ENCODE results near the gene RCAN2.
"Not testable (repeated sequence)": the region's sequence is repeated elsewhere in the genome, so short reads cannot be mapped to it uniquely, and the experiment has no call there.

The RCAN2 gene

DNA sequence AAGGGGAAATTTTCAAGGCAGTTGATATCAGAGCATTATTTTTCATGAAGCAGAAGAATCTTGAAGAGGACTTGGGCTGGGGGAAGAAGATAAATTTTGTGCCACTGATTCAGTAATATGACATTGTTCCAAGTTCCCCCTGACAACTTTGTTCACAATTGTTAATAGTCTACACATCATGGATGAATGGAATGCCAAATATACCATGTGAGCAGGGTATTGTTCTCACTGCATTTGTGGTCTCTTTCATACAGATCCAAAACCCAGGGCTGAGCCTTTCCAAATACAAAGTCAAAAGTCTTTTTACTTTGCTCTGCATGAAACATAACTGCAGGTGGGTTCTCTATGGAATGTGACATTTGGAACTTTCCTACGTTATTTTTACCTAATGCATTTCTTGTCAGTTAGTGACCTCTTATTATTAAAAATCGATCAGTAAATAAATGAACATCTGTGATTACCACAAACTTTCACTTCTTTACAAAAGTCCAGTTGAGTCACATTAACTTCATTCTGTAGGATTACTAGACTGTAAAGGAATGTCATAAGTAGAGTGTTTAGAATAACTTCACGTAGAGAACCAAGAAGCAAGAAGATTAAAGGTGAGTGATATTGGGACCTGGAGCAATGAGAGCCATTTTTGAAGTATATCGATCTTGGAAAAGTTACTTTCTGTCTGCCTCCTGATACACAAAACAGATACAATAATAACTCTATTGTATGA, 100.9 kb downstream of the RCAN2 start:
- DNase-seq (ENCODE audit: low read depth in 2 of 2): no peak

DNA sequence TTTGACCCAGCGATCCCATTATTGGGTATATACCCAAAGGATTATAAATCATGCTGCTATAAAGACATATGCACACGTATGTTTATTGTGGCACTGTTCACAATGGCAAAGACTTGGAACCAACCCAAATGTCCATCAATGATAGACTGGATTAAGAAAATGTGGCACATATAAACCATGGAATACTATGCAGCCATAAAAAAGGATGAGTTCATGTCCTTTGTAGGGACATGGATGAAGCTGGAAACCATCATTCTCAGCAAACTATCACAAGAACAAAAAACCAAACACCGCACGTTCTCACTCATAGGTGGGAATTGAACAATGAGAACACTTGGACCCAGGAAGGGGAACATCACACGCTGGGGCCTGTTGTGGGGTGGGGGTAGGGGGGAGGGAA, 103.5 kb downstream of the RCAN2 start:
- DNase-seq (ENCODE audit: low read depth in 2 of 2): not testable (repeated sequence)

DNA sequence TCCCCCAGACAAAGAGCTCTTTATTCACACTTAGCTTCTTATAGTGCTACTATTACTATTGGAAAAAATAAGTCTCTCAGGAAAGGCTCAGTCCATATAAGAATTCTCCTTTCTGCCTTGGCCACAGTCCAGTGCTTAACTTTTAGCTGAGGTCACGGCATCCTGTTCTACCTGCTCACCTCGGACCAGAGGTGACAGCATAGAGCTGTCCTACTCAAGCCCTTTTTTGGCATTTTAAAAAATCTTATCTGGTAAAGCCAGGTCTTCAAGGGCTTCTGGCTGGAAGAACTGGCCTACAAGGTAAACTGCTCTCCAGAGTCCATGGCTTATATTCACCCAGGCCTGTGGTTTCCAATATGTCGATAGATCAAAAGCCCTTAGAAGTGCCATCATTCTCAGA, 109.7 kb downstream of the RCAN2 start:
- DNase-seq (ENCODE audit: low read depth in 2 of 2): no peak

DNA sequence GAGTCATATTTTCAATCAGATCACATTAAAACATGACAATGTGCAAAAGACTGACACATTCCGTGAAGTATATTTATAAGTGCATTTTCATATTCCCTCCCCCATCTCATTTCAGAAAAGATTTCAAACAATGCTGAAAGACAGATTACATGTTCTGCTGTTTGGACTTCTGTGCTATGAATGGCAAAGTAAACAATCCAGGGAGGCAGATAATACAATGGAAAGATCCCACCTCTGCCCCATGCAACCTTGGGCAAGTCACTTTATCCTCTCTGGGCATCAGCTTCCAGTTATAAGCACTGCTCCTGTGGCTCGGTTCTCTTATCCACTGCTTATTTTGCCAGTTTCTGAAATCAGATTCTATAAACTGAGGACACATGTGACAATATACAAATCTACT, 110.2 kb downstream of the RCAN2 start:
- no peak for DNase-seq (ENCODE audit: low read depth in 2 of 2)

DNA sequence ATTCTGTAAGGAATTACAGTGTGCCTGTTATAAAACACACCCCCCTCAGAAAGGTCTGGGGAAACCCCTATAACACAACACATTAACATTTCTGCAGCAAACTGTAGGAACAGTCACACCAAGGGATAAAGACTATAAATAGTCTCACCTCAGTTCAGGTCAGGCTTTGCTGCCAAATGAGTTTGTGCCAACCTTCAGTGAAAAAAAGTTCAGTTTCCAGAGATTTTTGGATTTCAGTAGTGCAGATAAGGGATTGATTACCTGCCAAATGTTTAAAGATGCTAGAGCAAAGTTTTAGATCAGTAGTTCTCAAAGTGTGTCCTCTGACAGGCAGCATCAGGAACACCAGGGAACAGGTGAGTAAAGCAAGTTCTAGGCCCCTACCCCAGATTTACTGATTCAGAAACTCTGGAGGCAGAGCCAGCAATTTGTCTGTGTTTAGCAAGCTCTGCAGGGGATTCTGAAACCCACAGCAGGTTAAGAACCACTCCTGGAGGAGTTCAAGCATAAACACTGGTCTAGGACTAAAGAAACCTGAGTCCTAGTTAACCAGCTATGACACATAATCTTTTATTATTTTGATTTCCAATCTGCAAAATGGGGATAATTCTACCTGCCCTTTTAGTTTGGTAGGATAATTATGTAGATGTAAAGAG, 111.0 kb downstream of the RCAN2 start:
- no peak for DNase-seq (ENCODE audit: low read depth in 2 of 2)

DNA sequence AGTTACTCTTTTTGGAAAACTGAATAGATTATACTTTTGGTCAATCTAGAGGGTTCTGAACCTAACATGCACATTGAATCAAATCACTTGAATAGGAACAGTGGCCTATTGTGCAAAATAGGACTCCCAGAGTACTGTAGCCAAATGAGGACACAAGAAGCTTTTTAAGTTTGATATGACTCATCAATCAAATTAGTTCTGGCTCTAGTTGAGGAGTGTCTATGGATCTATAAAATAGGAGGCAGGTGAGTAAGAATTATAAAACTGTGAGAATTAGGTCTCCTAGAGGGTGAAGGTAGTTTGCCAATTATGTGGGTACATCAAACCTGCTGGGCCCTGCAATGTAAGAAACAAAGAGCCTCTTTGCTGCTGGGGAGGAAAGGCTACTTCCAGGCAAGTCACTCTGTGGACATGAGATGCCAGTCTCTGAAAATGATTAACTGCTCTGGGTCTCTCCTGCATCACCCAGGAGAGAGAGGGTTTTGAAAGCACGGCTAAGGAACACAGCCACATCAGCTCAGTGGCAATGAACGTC, 112.3 kb downstream of the RCAN2 start:
- DNase-seq (ENCODE audit: low read depth in 2 of 2): no peak

DNA sequence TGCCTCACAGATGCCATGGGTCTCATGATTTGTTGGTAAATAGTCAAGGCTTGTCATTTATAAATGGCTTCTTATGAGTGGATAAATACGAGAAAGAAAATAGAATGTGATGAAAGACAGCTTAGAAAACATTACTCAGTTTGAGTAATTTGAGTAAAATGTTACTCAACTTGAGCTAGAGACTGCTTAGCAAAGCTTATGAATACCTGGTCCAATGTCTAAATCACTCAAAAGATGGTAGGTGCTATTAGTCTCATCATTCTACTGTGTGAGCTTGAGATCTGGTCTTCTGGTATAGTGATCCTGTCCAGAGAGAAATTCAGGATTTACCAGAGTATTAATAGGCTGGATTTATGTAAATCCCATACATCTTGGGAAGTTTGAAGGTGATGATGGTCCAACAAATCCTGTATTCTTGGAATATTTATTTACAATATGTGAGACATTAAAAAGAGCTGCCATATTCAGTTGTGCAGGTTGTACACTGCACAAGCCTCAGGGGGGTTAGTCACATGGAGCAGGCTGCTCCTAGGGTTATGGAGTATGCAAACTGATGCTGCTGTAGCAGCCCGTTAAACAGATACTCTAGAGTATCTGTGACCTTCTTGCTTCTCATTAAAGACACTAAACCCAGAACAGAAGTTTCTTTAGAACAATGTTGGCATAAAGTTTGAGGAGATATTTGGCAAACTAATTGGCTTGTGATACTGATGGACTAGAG, 112.9 kb downstream of the RCAN2 start:
- no peak for DNase-seq (ENCODE audit: low read depth in 2 of 2)

DNA sequence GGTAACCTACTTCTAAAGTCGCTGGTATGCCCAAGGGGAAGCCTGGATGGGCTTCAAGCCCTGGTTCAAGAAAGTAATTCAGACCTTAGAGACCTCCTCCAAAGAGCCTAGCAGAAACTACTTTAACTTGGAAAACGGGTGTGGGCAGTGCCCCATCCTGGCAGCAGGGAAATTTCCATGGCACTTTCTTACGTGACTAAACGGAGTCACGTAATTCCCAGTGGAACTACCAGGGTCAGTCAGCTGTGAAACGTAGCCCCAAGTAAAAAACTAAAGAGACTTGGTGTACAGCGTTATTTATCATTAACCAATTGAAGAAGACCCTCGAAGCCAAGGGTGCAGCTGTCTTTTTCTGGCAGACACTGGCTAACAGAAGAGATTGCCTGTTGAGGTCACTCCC, 114.0 kb downstream of the RCAN2 start:
- DNase-seq (ENCODE audit: low read depth in 2 of 2): no peak

DNA sequence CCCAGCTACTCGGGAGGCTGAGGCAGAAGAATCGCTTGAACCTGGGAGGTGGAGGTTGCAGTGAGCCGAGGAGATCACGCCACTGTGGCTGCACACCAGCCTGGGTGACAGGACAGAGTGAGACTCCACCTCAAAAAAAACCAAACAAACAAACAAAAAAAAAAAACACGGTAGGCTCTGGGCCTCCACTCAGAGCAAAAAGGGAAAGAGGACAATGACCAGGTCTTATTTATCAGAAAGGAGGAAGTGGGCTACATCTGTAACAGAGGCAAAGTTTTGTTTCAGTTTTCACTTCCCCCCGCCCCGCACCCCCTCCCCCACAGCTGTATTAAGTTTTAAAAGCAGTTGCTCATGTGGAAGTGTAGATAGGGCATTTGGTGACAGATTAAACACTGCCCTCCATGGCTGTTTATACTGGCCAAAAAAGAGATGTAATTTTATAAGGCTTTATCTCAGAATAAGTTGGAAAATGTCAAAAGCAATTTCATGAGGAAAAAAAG, 114.6 kb downstream of the RCAN2 start:
- no peak for DNase-seq (ENCODE audit: low read depth in 2 of 2)

DNA sequence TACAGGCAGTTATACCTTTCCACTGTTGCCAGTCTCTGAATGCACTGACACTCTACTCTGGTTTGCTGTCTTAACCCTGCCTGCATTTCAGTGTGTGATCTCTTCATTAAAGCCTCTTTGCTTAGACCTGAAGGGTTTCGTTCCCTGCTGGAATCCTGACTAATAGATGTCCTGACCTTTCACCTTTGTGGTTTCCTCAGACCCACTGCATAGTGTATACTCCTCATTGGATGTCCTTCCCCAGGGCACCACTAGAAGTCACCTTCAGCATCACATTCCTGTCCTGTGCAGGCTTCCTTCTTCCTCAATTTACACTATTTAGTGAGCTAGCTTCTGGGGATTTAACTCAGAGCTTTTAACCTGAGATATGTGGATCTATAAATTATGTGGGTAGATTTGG, 120.6 kb downstream of the RCAN2 start:
- no peak for DNase-seq (ENCODE audit: low read depth in 2 of 2)

DNA sequence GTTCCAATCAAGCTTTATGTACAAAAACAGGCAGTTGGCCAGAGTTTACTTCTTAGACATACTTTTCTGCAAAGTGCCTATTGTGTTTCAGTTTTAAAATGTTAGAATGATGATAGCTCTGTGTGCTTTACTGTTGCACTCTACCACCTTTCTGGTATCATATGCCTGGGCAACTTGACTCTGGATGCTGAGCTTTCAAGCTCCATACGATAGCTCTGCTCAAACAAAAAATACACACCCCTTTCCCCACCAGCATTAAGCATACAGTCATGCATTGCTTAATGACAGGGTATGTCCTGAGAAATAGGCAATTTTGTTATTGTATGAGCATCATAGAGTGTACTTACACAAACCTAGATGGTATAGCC, 123.1 kb downstream of the RCAN2 start:
- no peak for DNase-seq (ENCODE audit: low read depth in 2 of 2)

DNA sequence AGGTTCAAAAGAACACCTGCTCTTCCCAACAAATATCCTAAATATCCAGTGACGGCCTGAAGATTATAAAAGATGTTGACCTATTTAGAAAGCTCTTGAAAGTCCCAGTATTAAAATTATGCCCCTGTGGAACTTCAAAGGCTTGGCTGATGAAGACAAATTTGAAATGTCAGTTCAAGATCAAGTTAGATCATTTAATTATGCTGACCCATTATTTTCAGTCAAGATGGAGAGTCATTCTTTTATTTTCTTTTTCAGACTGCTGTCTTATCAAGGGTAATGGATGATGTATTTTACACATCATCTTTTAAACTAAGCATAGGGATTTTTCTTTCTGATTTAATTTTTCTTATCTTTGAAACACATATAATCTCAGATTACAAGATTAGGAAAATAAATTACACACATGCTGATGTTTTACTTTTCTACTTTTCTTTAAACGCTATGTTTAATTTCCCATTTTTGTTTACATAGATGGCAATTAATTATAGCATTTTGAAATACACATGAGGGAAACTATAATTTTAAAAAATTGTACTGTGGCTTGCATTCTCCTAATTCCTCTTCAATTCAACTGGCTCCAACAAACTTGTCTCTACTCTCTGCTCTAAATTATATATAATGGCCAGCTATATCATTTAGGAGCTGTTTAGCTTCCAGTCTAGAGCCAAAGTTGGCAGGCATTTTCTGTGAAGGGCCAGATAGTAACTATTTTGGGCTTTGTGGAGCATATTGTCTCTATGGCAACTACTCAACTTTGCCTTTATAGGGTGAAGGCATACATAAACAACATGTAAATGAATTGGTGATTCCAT, 123.7 kb downstream of the RCAN2 start:
- DNase-seq (ENCODE audit: low read depth in 2 of 2): no peak

DNA sequence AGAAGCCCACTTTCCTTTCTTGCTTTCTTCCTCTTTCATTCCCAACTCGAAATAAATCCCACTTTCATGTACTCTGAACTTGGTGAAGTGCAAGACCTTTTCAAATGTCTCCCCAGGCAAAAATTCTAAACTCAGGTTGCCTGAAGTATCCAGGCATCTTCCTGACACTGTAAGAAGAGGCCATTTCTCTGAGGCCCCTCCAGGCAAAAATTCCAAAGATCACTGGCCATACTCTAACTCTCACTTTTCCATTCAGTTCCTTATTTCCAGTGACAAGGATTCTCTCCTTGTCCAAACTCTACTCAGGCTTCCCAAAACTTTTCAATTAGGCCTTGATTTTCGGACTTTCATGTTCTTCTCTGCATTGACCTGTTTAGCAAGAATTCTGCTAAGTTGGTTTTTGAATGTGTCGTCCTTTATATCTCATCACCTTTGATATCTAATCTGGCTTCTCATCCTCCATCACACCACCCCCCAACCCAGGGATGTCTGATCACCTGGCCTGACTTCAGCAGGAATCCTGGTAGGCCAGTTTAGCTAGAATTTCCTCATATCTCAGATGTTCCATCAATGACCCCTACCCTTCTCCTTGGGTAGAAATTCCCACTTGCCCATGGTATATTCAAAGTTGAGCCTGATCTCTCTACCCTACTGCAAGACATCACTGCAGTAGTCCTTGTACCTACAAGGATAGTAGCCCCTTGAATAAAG, 124.9 kb downstream of the RCAN2 start:
- no peak for DNase-seq (ENCODE audit: low read depth in 2 of 2)

DNA sequence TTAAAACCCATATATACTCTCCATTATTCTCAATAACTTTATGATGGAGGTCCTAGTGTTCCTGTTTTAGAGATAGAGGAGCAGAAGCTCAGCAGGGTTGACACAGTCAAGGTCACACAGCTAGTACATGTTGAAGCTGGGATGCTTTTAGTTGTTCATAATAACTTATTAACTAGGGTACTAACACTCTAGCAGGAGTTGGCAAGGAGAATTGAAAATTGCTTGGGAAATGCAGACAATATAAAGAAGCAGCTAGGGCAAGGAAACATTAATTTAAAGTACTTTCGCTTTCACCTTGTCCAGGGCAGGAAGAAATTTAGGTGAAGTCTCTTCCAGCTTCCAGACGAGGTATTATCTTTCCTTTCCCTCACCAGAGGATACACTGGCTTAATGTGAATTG, 133.7 kb downstream of the RCAN2 start:
- DNase-seq (ENCODE audit: low read depth in 2 of 2): no peak

DNA sequence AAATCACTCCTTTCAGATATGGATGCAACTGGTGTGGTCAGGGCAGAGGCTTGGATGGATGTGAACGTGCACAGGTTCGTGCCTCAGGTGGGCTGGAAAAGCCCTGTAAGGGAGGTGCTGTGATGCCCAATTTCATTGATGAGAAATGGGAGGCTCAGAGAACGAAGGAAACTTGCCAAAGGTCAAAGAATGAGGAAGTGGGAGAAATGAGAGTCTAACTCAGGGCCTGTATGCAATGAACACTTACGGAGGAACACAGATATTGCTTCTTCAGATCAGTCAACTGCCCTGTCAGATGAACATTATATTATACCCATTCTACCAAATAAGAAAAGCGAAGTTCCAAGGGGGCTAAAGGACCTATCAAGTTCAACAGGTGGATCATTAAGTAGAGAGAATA, 134.7 kb downstream of the RCAN2 start:
- no peak for DNase-seq (ENCODE audit: low read depth in 2 of 2)

DNA sequence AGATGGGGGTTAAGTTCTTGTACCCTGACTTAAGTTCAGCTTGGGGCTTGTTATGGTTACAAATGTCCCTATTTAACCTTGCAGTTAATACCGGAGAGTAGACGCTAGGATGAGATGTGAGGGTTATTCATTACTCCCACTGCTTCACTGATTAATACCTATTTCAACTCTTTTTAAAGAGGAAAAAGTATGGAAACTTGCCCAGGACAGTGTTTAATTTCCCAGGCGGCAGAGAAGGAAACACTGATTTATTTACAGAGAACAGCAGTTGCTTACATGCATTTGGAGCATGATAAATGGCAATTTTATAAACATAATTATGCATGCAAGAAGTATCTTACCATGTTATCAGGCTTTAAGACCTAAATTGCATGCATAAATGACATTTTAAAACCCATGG, 137.7 kb downstream of the RCAN2 start:
- no peak for DNase-seq (ENCODE audit: low read depth in 2 of 2)

DNA sequence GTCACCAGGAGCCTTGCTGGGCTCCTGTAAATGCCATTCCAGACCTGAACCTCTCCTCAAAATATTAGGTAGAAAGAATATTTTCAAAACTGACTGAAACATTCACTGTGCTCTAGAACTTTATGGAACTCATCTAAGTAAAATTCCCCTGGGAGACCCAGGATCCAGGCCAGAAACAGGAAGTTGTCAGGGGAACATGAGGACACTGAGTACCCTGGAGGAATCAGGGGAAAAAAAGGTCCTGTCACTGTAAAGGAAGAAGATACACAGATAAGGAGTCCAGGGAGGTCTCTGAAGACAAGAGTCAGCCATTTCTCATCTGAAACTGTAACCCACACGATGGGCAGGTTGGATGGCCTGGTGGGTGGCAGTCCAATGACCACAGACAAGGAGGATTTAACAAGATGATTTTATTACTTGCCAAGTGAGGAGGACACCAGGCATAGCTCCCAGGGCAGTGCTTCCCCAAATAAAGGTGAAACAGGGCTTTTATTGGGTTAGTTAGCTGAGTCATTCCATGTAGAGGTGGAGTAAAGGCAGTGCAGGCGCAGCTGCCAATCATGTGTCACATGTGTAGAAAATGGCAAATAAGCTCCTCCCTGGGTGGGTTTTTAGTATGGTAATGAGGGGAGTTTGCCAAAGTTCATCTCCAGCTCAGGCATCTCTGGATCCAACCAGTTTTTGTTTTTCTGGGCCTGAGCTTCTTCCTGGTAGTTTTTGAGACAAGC, 138.5 kb downstream of the RCAN2 start:
- DNase-seq (ENCODE audit: low read depth in 2 of 2): no peak

DNA sequence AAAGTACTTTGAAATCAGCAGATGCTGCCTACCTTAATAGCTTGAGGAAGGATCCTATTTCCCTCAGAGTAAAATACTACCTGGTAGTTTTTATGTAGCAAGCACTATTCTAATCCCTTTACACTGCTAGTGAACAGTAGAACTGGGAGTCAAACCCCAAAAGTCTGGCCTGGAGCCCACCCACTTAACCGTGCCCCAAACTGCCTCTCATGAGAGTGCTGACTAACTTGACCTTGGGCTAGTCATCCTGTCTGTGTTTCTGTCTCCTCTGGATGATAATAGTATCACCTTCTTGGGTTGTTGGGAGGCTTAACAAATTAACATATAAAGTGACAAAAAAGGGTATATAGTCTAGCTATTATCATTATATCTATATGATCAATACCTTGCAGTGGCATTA, 140.5 kb downstream of the RCAN2 start:
- no peak for DNase-seq (ENCODE audit: low read depth in 2 of 2)

DNA sequence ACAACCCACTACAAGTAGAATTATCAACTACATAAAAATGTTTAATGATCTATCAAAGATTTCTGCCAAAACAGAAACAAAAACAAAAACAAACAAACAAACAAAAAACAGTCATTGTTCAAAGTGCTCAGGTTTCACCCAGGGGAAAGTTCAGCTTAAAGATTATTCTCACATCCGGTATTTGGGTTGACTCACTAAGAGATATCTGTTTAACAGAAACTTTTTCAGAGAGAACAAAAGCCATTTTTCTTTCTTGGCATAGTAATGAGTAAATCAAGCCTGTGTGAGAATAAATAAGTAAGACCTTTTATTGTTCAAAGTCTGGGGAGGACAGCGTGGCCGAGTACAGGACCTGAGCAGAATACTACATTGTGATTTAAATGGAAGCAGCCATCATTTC, 143.6 kb downstream of the RCAN2 start:
- no peak for DNase-seq (ENCODE audit: low read depth in 2 of 2)

DNA sequence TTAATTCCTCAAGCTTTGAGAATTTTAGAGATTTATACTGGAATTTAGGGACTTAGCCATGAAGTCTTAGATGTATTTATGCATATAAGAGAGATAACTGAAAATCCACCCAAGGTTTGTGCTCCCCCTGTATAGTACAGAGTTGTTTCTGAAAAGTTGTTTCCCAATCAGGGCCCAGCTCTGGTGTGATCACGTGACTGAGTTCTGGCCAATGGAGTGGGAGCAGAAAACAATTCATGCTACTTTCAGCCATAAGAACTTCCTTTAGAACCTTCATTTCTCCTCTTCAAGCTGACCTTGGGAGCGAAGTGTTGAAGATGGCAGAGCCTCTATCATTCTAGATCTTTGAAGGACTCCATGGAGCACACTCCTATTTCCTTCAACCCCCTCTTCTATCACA, 151.0 kb downstream of the RCAN2 start:
- DNase-seq (ENCODE audit: low read depth in 2 of 2): no peak

DNA sequence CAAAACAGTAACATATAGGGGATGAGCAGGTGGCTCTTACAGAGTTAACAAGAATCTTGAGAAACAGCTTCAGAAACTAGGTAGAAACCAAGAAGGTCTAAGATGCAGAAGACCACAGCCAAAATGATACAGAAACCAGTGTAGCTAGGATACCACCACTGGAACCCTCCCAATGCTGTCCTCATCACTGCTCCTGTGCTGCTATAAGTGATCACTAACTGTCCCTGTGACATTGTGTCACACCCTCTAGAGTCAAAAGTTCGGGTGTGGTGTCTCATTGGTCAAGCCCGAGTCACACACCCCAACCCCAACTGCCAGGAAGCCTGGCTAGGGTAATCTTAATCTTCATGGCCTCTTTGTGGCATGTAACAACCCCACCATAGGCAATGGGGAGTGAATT, 153.1 kb downstream of the RCAN2 start:
- no peak for DNase-seq (ENCODE audit: low read depth in 2 of 2)
